ENCODE measurements around the gene TMEM220. TPM values are rescaled to one million over a fixed set of nuclear protein-coding genes. Genes with fewer than 3 reads are reported as not detected.

The TMEM220 gene
- total RNA-seq, 1 donor from 2014 or later: 5.1 TPM

DNA sequence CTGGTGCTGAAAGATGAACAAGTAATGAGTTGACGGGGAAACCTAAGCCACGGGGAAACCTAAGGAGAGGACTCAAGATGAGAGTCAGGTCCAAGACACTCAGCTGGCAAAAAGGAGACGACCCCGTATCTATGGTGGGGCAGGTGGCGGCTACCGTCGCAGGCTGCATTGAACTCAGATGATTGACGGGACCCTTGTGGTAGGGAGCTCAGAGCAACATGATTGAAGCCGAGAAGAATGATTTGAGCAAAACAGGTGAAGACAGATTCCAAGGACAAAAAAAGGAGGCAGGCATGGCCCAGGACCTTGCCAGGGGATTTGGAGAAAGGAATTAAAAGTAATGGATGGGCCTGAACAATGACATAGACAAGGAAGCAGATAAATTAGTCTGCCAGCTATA, 65.3 kb downstream of the TMEM220 start:
- peaks cover 4% of the 10 kb centered on the region for H3K4me1 Mint-ChIP-seq
- H3K27me3 Mint-ChIP-seq (ENCODE audit: low read depth): no peaks in the 10 kb centered on the region
- no peak overlapping the region for H3K4me3 Mint-ChIP-seq

More for the DNA sequence above, 65.3 kb downstream of the TMEM220 start:
- no peak overlapping the region for H3K27ac Mint-ChIP-seq (ENCODE audit: unreplicated experiment)
- DNase-seq (ENCODE audit: low read depth, low spot score): no peak
- TF ChIP-seq, protein P1, sequence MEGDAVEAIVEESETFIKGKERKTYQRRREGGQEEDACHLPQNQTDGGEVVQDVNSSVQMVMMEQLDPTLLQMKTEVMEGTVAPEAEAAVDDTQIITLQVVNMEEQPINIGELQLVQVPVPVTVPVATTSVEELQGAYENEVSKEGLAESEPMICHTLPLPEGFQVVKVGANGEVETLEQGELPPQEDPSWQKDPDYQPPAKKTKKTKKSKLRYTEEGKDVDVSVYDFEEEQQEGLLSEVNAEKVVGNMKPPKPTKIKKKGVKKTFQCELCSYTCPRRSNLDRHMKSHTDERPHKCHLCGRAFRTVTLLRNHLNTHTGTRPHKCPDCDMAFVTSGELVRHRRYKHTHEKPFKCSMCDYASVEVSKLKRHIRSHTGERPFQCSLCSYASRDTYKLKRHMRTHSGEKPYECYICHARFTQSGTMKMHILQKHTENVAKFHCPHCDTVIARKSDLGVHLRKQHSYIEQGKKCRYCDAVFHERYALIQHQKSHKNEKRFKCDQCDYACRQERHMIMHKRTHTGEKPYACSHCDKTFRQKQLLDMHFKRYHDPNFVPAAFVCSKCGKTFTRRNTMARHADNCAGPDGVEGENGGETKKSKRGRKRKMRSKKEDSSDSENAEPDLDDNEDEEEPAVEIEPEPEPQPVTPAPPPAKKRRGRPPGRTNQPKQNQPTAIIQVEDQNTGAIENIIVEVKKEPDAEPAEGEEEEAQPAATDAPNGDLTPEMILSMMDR (conservative IDR thresholded peaks at IDR 0.05): no peak
- no peaks in the 10 kb centered on the region for H3K9me3 Mint-ChIP-seq
- H3K36me3 Mint-ChIP-seq (ENCODE audit: low read depth): peaks cover 7% of the 10 kb centered on the region

Other genes with a start within 250 kb of the TMEM220 start
- not detected in 2 replicates for gene MYH1, start 211.5 kb downstream of the TMEM220 start, total RNA-seq
- gene MYH2, start 180.4 kb downstream of the TMEM220 start, total RNA-seq: 0.05 and 0.37 TPM in 2 replicates
- 3.6 and 3.8 TPM in 2 replicates for gene MYH3, start 72.7 kb downstream of the TMEM220 start, total RNA-seq
- 32.5 and 36.2 TPM in 2 replicates for gene SCO1, start 32.5 kb downstream of the TMEM220 start, total RNA-seq
- gene ADPRM, start 32.4 kb downstream of the TMEM220 start, total RNA-seq: 9.7 and 9.8 TPM in 2 replicates
- gene TMEM238L, start 74.1 kb upstream of the TMEM220 start, total RNA-seq: not detected in 2 replicates
- 0.07 and 0.09 TPM in 2 replicates for gene PIRT, start 108.1 kb upstream of the TMEM220 start, total RNA-seq

Measured in neural crest cell (in vitro differentiated cells).